ENCODE measurements around the gene TTLL4. TPM values are rescaled to one million over a fixed set of nuclear protein-coding genes. Genes with fewer than 3 reads are reported as not detected.

Gene TTLL4
- total and polyA plus RNA-seq, 2 experiments from 2014 or later: 53.5 to 77.8 TPM

- no peak overlapping the region for H3K27ac Mint-ChIP-seq
- no peaks in the 10 kb centered on the region for H3K36me3 Mint-ChIP-seq (ENCODE audit: low read depth)
- Histone ChIP-seq H3K79me2 (replicated peaks; ENCODE audit: insufficient read depth) (no peaks in the 10 kb centered on the region), H3K27ac (ENCODE audit: low read depth) (no peak overlapping the region), H2AFZ (no peak overlapping the region), H3K27me3 (ENCODE audit: insufficient read depth) (peaks cover 15% of the 10 kb centered on the region; the same call in 1 of the 2 replicates), H3K9me2 (ENCODE audit: insufficient read depth) (no peaks in the 10 kb centered on the region), H4K20me1 (replicated peaks; ENCODE audit: insufficient read depth) (no peaks in the 10 kb centered on the region; the same call in 1 of the 2 replicates), H3F3A (replicated peaks; ENCODE audit: low read depth) (no peaks in the 10 kb centered on the region), H3K36me3 (ENCODE audit: insufficient read depth) (no peaks in the 10 kb centered on the region), H3K4me1 (ENCODE audit: insufficient read depth) (no peaks in the 10 kb centered on the region), H3K4me3 (no peak overlapping the region), H3K4me2 (no peak overlapping the region)
- TF ChIP-seq REST (IDR thresholded peaks at IDR 0.05; ENCODE audit: unreplicated experiment) (no peak), STAT1 (IDR thresholded peaks at IDR 0.05; ENCODE audit: unreplicated experiment) (no peak), NANOG (IDR thresholded peaks at IDR 0.05; ENCODE audit: borderline replicate concordance) (no peak), POLR2AphosphoS5 (IDR thresholded peaks at IDR 0.05; ENCODE audit: low read depth) (no peak), EZH2 (IDR thresholded peaks at IDR 0.05; ENCODE audit: low read depth, unreplicated experiment) (no peak), ZNF331 (CRISPR knock-in tag; IDR thresholded peaks at IDR 0.05; ENCODE audit: low read depth) (no peak), CREB1 (CRISPR knock-in tag; IDR thresholded peaks at IDR 0.05; ENCODE audit: low read depth) (no peak), EZH2phosphoT487 (IDR thresholded peaks at IDR 0.05; ENCODE audit: unreplicated experiment) (no peak), ZNF462 (CRISPR knock-in tag; IDR thresholded peaks at IDR 0.05) (no peak), JUNB (IDR thresholded peaks at IDR 0.05; ENCODE audit: unreplicated experiment) (no peak), CTCF (conservative IDR thresholded peaks at IDR 0.05; ENCODE audit: low read depth in 2 of 2) (no peak), ZNF114 (CRISPR knock-in tag; IDR thresholded peaks at IDR 0.05) (no peak)
- ATAC-seq: no peak
- no peaks in the 10 kb centered on the region for H3K4me1 Mint-ChIP-seq
- peaks cover 2% of the 10 kb centered on the region for H3K27me3 Mint-ChIP-seq (ENCODE audit: insufficient read depth, low read depth, poor library complexity)
- no peak for DNase-seq (ENCODE audit: low spot score)
- no peak overlapping the region for H3K4me3 Mint-ChIP-seq
- no peaks in the 10 kb centered on the region for H3K9me3 Mint-ChIP-seq
These were observed 78.1 kb downstream of the TTLL4 start for GRCh38 chr2:218788529-218789255.

All from GM23338 (cell line).